B cell (primary cell): ENCODE measurements around the gene SPCS3.

Experiments
- CTCF ChIP-seq: fragments of 200-600 bp; IDR thresholded peaks from one replicate; pipeline ENCODE4 v1.8.0; 2022; ENCODE audit warnings: antibody characterized with exemption, mild to moderate bottlenecking
- EZH2 ChIP-seq: IDR thresholded peaks from 2 replicates; pipeline ENCODE4 v1.6.1; 2012; ENCODE audit warnings: borderline replicate concordance, low read depth, mild to moderate bottlenecking, moderate library complexity, low read length; ENCODE audit not compliant: insufficient read depth, poor library complexity, severe bottlenecking

GRCh38 chr4:176363072-176363471 lies 43.3 kb downstream of the SPCS3 start:
- TF ChIP-seq CTCF = no peak
- no peak for TF ChIP-seq EZH2
